ENCODE data around the gene LRRC3. TPM values are rescaled to one million over a fixed set of nuclear protein-coding genes. Genes with fewer than 3 reads are reported as not detected.

LRRC3 gene
- total RNA-seq, 1 experiment from 2014 or later: 0.48 TPM

GRCh38 chr21:44484498-44485253, 29.4 kb downstream of the LRRC3 start:
- H3F3A ChIP-seq (ENCODE audit: insufficient read depth, low read depth): no peaks in the 10 kb centered on the region
- peaks cover 26% of the 10 kb centered on the region; the same call in 1 of the 2 replicates for H3K27me3 ChIP-seq (ENCODE audit: insufficient read depth, low read depth)
- no peaks in the 10 kb centered on the region for H3K36me3 ChIP-seq (ENCODE audit: low read depth)
- H3K27ac ChIP-seq: no peak overlapping the region
- H2AFZ ChIP-seq: no peak overlapping the region
- no peaks in the 10 kb centered on the region for H4K20me1 ChIP-seq (ENCODE audit: insufficient read depth)
- no peaks in the 10 kb centered on the region for H3K9me2 ChIP-seq (ENCODE audit: insufficient read depth)
- no TSS peak for BruUV-seq (replicated peaks)
- ChIA-PET CTCF (no interaction called here), POLR2A (ENCODE audit: unreplicated experiment) (no interaction called here)
- DNase-seq: no peak
- intact Hi-C loops (cut with micrococcal nuclease; ENCODE audit: unreplicated experiment): loop anchor here (10.0 kb wide), 1 partner anchor 670 kb away; no protein-coding TSS in a partner anchor
- no peak for TF ChIP-seq EZH2 (IDR thresholded peaks at IDR 0.05; ENCODE audit: low read depth)
- no peak for TF ChIP-seq CTCF (conservative IDR thresholded peaks at IDR 0.05)
- H3K79me2 ChIP-seq (ENCODE audit: low read depth): no peaks in the 10 kb centered on the region
- no peaks in the 10 kb centered on the region; the same call in 1 of the 2 replicates for H3K9me3 ChIP-seq (ENCODE audit: insufficient read depth, low read depth)
- H3K4me1 ChIP-seq (replicated peaks; ENCODE audit: insufficient read depth): no peaks in the 10 kb centered on the region
- no peak overlapping the region for H3K4me3 ChIP-seq
- H3K4me2 ChIP-seq: no peak overlapping the region

- no TSS peak for BruUV-seq (replicated peaks)
These were observed 30.0 kb downstream of the LRRC3 start for GRCh38 chr21:44485254-44485793.

GRCh38 chr21:44485796-44486195, 30.5 kb downstream of the LRRC3 start:
- no peak for DNase-seq
- H3F3A ChIP-seq (ENCODE audit: insufficient read depth, low read depth): no peaks in the 10 kb centered on the region
- POLR2A ChIA-PET (ENCODE audit: unreplicated experiment): no interaction called here
- no peaks in the 10 kb centered on the region for H3K36me3 ChIP-seq (ENCODE audit: low read depth)
- no peak overlapping the region for H3K27ac ChIP-seq
- no peaks in the 10 kb centered on the region for H3K4me1 ChIP-seq (replicated peaks; ENCODE audit: insufficient read depth)
- H3K27me3 ChIP-seq (ENCODE audit: insufficient read depth, low read depth): peaks cover 34% of the 10 kb centered on the region
- H3K9me2 ChIP-seq (ENCODE audit: insufficient read depth): no peaks in the 10 kb centered on the region
- H2AFZ ChIP-seq: no peak overlapping the region
- TF ChIP-seq EZH2 (IDR thresholded peaks at IDR 0.05; ENCODE audit: low read depth) (no peak), CTCF (conservative IDR thresholded peaks at IDR 0.05) (no peak)
- H3K4me3 ChIP-seq: no peak overlapping the region
- H3K9me3 ChIP-seq (ENCODE audit: insufficient read depth, low read depth): no peaks in the 10 kb centered on the region; the same call in 1 of the 2 replicates
- no peaks in the 10 kb centered on the region for H4K20me1 ChIP-seq (ENCODE audit: insufficient read depth)
- no TSS peak for BruUV-seq (replicated peaks)
- no peak overlapping the region for H3K4me2 ChIP-seq
- CTCF ChIA-PET: no interaction called here
- no peaks in the 10 kb centered on the region for H3K79me2 ChIP-seq (ENCODE audit: low read depth)
- intact Hi-C loops (cut with micrococcal nuclease; ENCODE audit: unreplicated experiment): loop anchor here (10.0 kb wide), 1 partner anchor 671 kb away; no protein-coding TSS in a partner anchor

More at GRCh38 chr21:44485254-44485793, 30.0 kb downstream of the LRRC3 start:
- no peak for DNase-seq
- H3K4me3 ChIP-seq: no peak overlapping the region
- H3K9me3 ChIP-seq (ENCODE audit: insufficient read depth, low read depth): no peaks in the 10 kb centered on the region; the same call in 1 of the 2 replicates
- no peak overlapping the region for H3K27ac ChIP-seq
- no peak overlapping the region for H2AFZ ChIP-seq
- peaks cover 33% of the 10 kb centered on the region for H3K27me3 ChIP-seq (ENCODE audit: insufficient read depth, low read depth)
- ChIA-PET POLR2A (ENCODE audit: unreplicated experiment) (no interaction called here), CTCF (no interaction called here)
- no peak overlapping the region for H3K4me2 ChIP-seq
- no peaks in the 10 kb centered on the region for H3K9me2 ChIP-seq (ENCODE audit: insufficient read depth)
- intact Hi-C loops (cut with micrococcal nuclease; ENCODE audit: unreplicated experiment): loop anchor here (10.0 kb wide), 1 partner anchor 671 kb away; no protein-coding TSS in a partner anchor
- no peaks in the 10 kb centered on the region for H3K79me2 ChIP-seq (ENCODE audit: low read depth)
- H3K36me3 ChIP-seq (ENCODE audit: low read depth): no peaks in the 10 kb centered on the region
- no peaks in the 10 kb centered on the region for H3F3A ChIP-seq (ENCODE audit: insufficient read depth, low read depth)
- TF ChIP-seq CTCF (conservative IDR thresholded peaks at IDR 0.05) (no peak), EZH2 (IDR thresholded peaks at IDR 0.05; ENCODE audit: low read depth) (no peak)
- H4K20me1 ChIP-seq (ENCODE audit: insufficient read depth): no peaks in the 10 kb centered on the region
- no peaks in the 10 kb centered on the region for H3K4me1 ChIP-seq (replicated peaks; ENCODE audit: insufficient read depth)
